SK-MEL-5 (cell line): ENCODE data around the gene STX16. TPM values are rescaled to one million over a fixed set of nuclear protein-coding genes. Genes with fewer than 3 reads are reported as not detected.

ENCODE experiments used
- DNase-seq: peaks from one replicate; pipeline ENCODE4 v3.0.0-alpha.2; 2016; ENCODE audit warnings: low read depth, low spot score
- in situ Hi-C: cut with HindIII; loops from 2 replicates; pipeline ENCODE4 v1.10.0; 2016; ENCODE audit warnings: low sequenced_read_pairs, high pct_unique_total_duplicates, low pct_unique_long_range_greater_than_20kb
- total RNA-seq: library from RNA; depleted of rRNA; stranded (reverse); fragments of >200 nt; shearing (Covaris generic); gene quantifications from 2 replicates; pipeline ENCODE4 v1.2.3, GENCODE V29; 2014

The STX16 gene
- total RNA-seq, 1 experiment from 2014 or later: 16.9 TPM

GRCh38 chr20:58707770-58708169 lies 56.7 kb downstream of the STX16 start:
- DNase-seq: no peak
- in situ Hi-C loops: no loop called here

GRCh38 chr20:58708246-58708931 lies 57.3 kb downstream of the STX16 start:
- in situ Hi-C loops: no loop called here
- no peak for DNase-seq

DNA sequence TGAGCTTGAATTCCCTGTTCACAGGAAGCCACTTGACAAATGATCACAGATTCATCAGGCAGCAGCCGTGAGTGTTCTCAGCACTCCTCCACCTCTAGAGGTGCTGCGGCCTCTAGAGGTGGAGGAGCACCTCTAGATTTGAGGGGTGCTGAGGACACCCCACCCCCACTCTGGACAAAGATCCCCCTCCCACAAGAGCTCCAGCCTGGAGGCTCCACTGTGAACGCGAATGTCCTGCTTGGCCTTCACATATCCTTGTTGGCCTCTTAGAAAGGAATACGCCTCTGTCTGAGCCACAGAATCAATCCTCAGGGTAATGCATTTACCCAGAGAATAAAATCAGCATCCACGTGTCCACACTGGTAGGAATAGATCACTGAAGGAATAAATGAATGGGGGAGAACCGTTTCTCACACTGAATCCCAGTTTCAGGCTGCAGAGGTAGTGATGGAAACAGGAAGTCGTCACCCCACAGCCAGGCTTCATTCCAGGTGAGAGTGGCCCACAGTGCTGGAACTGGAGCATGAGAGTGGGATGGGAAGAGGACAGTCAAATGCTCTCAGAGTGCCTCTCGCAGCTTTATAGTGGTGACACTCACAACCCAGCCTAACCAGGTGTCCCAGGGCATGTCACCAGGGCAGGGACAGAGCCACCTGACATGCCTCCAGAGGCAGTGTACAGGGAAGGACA lies 58.1 kb downstream of the STX16 start:
- in situ Hi-C loops: no loop called here
- no peak for DNase-seq

DNA sequence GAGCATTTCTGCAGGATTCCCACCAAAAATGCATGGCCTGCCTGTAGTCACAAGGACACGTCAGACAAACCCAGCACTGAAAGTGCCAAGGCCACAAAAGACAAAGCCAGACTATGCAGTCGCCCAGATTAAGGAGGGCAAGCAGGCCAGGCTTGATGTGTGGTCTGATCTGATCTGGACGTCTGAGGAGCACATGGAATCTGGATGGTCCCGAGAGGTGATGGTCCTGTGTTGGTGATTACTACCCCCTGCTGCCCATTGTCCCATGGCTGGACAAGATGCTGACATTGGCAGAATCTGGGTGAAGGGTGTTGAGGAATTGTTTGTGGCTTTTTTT lies 58.6 kb downstream of the STX16 start:
- in situ Hi-C loops: no loop called here
- no peak for DNase-seq

- DNase-seq: no peak
- in situ Hi-C loops: no loop called here
Measured at GRCh38 chr20:58710481-58711265, 59.6 kb downstream of the STX16 start.

DNA sequence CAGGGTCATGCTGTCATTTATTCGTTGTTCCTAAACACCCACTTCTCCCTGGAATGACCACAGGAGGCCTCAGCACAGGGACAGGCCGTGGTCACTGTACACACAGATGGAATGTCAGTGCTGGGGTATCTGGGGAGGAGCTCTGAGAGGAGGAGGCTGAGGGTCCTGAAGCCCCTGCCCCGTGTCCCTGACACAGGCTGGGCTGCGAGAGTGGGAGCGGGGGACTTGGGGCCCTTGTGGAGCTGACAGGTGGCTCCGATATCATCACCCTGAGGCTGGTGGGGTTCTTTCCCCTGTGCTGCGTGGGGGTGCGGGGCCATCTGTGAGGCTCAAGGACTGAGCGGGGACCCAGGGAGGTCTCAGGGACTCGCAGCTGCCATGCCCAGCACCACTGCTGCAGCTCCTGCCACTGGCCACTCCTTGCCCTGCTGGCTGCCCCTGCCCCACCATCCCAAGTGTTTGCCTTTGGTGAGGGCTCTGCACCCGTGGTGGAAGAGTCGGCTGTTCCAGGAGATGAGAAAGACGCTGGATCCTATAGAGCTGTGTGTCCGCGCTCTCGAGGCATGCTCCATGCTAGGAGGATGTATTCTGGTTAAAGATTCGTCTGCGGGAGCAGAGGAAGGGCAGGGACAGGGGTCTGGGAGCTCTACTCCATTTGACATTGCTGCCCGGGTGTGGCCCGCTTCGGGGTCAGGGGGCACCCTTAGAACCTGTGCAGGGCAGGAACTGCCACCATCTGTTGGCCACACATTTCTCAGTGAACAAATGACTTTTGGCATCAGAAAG lies 60.4 kb downstream of the STX16 start:
- in situ Hi-C loops: no loop called here
- no peak for DNase-seq

DNA sequence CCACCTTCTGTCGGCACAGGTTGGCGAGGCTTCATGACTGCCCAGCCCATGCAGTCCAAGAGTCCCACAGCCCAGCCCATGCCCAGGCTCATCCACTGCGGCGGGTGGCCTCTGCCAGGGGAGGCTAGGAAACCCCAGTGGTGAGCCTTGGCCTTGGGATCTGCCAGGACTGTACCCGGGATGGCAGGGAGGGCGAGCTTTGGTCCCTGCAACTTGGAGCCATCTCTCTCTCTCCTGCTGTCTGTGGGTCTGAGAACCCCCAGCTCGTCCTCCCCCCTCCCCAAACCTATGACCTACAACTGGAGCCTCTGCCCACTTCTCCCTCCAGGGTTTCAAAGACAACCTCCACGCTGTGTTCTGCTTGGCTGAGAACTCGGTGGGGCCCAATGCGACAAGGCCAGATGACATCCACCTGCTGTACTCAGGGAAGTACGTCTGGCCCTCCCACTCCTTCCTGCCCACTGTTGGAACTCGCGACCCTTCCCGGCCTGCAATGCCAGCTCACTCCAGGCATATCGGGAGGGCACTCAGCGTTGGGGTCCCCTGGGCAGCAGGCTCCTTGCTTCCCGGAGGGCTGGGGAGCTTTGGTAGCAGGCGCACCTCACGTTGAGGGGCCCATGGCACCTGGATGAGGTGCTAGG lies 61.2 kb downstream of the STX16 start:
- DNase-seq: no peak
- in situ Hi-C loops: no loop called here

DNA sequence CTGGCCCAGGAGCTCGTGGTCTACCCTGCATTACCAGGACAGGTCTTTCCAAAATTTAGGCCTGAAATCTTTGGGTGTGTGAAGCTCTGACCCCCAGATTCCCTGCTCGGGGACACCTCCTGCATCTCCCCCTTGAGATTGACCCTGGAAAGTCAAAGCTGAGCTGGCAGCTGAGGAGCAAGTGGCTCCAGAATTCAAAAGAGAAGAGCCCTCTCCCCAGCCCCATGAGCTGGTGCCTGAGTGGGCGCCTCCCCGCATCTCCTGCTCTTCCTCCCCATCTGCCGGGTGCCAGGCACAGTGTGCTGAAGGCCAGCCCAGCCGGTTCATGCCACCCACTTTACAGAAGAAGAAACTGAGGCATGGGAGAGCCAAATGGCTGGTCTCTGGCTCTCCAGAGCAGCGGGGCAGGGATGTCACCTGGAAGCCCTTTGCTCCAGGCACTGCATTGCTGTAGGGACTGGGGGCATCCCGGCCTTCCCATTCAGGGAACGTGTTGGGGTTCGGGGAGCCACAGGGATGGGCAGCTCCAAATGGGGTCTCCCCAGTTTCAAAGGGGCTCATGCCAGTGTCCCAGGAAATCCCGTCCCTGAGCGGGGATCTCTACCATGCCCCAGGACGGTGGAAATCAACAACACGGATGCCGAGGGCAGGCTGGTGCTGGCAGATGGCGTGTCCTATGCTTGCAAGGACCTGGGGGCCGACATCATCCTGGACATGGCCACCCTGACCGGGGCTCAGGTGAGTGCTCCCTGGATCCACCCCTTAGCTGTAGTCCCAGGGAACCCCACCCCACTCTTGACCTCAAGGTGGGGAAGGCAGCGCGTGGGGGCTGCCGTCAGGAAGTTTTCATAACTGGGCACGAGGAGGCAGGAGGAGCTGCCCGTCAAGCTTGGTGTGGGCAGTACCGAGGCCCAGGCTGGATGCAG lies 62.0 kb downstream of the STX16 start:
- in situ Hi-C loops: no loop called here
- no peak for DNase-seq

- in situ Hi-C loops: no loop called here
- DNase-seq: no peak
Measured at GRCh38 chr20:58713801-58714339, 62.8 kb downstream of the STX16 start.

DNA sequence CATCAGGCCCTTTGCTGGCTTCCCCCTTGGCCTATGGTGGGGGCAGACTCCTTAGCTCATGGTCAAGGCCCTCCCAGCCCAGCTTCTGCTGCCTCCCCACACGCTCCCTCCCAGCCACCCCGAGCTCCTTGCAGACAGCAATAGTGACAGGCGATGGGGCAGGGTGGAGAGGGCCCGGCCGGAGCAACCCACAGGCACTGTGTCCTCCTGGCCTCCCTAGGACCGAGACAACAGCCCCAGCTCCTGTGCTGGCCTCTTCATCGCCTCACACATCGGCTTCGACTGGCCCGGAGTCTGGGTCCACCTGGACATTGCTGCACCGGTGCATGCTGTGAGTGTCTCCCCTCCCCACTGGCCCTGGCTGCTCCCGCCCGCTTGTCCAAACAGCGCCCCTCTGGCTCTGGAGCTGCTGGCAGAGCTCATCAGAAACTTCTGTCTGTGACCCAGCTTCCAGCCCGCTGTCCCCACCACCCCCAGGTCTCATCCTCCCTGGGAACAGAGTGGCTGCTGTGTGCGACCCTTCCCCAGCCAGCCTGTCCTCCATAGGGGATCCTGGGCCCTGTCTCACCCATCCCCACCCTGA lies 63.3 kb downstream of the STX16 start:
- DNase-seq: no peak
- in situ Hi-C loops: no loop called here

GRCh38 chr20:58714923-58715351 lies 63.9 kb downstream of the STX16 start:
- no peak for DNase-seq
- in situ Hi-C loops: no loop called here

DNA sequence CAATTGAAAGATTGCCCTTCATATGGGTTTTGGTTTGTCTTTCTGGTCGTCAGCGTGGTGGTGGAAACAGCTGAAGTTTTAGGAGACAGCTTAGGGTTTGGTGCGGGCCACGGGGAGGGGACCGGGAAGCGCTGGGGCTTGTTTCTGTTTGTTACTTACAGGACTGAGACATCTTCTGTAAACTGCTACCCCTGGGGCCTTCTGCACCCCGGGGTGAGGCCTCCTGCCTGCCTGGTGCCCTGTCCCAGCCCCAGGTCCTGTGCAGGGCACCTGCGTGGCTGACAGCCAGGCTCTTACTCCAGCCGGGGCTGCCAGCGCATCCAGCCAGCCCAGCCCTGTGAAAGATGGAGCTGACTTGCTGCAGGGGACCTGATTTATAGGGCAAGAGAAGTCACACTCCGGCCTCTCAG lies 64.3 kb downstream of the STX16 start:
- no peak for DNase-seq
- in situ Hi-C loops: no loop called here

DNA sequence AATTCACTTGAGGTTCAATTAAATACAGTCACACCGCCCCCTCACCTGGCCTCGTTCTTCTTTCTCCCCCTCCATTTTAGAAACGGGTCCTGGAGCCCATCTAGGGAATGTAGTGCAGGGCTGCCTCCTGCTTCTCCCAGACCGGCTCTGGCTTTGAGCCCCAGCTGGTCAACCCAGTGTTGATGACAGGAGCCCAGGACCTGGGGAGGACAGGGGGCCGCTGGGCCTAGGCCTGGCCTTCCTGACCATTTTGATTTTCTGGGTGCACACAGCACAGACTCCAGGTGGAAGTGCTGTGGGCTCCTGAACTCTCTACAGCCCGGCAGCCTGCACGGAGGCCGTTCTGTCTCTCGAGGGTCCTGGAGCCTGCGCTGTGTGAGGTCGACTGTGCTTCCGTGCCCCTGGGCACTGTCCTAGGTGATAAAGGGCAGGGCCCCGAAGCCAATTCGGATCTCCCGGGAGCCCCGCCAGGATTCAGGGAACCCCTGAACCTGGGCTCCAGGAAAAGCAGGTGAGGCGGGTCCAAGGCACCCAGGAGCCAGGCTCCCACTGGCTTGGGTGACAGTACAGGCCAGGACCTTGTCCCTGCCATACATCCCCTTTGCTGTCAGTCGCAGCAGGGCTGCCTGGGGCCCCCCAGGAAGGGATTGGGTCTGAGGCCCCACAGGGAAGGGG lies 64.9 kb downstream of the STX16 start:
- in situ Hi-C loops: no loop called here
- no peak for DNase-seq

GRCh38 chr20:58716476-58717277 lies 65.6 kb downstream of the STX16 start:
- DNase-seq: no peak

More at GRCh38 chr20:58716476-58717277, 65.6 kb downstream of the STX16 start:
- in situ Hi-C loops: no loop called here
